Retinal pigment epithelial cell (primary cell): ENCODE data around the gene ARL15.

Experiments
- DNase-seq: peaks from one replicate; pipeline ENCODE4 v3.0.0-alpha.2; 2010; ENCODE audit warnings: low read depth
- H3K4me3 ChIP-seq: 2 replicates; pipeline ENCODE4 v1.5.1; 2011; ENCODE audit warnings: mild to moderate bottlenecking, low read length, control low read depth, moderate library complexity
- TF ChIP-seq, protein P1 (sequence below): conservative IDR thresholded peaks from 2 replicates; pipeline ENCODE4 v1.5.1; 2011; ENCODE audit warnings: low read depth, low read length, control low read depth, inconsistent platforms

The ARL15 gene

GRCh38 chr5:54090495-54091120 lies 219.8 kb downstream of the ARL15 start:
- peak; percentile 34 for DNase-seq
- H3K4me3 ChIP-seq = no peak overlapping the region

GRCh38 chr5:54088081-54088480 lies 222.3 kb downstream of the ARL15 start:
- no peak overlapping the region for H3K4me3 ChIP-seq
- no peak for DNase-seq
- TF ChIP-seq, protein P1, sequence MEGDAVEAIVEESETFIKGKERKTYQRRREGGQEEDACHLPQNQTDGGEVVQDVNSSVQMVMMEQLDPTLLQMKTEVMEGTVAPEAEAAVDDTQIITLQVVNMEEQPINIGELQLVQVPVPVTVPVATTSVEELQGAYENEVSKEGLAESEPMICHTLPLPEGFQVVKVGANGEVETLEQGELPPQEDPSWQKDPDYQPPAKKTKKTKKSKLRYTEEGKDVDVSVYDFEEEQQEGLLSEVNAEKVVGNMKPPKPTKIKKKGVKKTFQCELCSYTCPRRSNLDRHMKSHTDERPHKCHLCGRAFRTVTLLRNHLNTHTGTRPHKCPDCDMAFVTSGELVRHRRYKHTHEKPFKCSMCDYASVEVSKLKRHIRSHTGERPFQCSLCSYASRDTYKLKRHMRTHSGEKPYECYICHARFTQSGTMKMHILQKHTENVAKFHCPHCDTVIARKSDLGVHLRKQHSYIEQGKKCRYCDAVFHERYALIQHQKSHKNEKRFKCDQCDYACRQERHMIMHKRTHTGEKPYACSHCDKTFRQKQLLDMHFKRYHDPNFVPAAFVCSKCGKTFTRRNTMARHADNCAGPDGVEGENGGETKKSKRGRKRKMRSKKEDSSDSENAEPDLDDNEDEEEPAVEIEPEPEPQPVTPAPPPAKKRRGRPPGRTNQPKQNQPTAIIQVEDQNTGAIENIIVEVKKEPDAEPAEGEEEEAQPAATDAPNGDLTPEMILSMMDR = no peak

More at GRCh38 chr5:54090495-54091120, 219.8 kb downstream of the ARL15 start:
- TF ChIP-seq, protein P1 = peak; percentile 39

DNA sequence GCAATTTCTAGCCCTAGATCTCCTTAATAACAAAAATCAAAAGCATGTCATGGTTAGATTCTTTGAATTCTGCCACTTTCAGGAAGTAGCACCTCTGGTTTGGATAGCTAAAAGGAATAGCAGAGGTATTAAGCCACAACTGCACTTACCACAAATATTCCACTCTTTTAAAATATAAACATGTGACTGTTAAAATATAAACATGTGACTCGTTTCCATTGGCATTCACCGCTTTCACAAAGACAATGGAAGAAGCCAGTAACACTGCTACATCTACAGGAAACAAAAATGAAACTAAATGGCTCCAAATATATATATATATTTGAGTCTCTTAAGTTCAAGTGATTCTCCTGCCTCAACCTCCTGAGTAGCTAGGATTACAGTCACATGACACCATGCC lies 222.9 kb downstream of the ARL15 start:
- no peak overlapping the region for H3K4me3 ChIP-seq
- TF ChIP-seq, protein P1 = no peak
- no peak for DNase-seq

DNA sequence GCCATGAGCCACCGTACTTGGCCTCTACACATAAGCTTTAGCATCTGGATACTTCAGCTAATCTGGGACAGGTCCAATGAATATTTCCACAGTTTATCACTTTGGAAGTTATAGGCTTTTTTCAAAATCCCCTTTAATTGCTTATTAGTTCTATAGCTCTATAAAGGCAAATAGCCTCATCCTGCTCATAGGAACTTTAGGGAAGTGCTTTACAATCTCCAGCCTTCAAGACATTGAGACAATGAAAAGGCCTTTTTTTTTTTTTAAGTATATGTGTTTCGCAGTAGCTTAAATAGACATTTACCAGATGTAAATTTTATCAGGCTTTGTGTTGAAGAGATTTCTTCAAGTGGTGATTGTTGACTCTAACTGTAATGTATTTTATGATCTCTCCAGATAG lies 224.2 kb downstream of the ARL15 start:
- no peak for DNase-seq
- TF ChIP-seq, protein P1 = no peak

DNA sequence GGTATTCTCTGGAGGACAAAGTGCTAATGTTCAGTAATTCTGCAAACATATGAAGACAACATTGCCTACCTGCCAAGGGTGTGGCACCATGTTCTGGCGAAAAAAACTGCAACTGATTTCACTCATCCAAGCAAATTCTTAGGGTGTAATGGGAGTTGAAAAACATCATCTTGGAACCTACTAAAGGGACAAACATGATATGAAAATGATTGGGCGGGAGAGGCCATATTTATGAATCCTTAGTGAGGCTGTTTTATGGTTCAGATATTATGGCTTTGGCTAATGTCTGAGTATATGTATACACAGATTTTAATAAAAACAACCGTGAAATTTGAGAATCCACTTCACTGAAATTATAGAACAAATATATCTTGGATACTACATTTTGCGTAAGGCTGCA lies 225.7 kb downstream of the ARL15 start:
- TF ChIP-seq, protein P1 = no peak
- DNase-seq = no peak
- H3K4me3 ChIP-seq = no peak overlapping the region

More for the DNA sequence above, 224.2 kb downstream of the ARL15 start:
- no peak overlapping the region for H3K4me3 ChIP-seq

DNA sequence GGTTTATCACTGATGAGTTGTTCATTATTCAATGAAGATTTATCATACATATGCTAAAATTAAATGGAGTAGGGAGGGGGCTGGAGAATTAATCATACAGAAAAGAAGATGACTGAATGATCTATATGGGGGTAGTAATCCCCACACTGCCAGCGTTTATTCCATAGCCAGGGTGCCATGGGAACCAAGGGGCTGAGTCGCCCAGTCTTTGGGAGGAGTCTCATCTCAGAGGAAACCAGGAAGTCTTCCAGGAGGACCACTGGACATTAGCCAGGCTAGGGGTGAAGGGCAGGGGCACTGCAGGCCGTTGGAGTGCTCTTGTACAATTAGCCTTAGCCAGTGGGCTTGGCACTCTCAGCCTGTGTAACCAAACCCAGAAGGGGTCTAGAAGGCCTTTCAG lies 226.5 kb downstream of the ARL15 start:
- H3K4me3 ChIP-seq = no peak overlapping the region
- no peak for DNase-seq
- TF ChIP-seq, protein P1 = no peak

DNA sequence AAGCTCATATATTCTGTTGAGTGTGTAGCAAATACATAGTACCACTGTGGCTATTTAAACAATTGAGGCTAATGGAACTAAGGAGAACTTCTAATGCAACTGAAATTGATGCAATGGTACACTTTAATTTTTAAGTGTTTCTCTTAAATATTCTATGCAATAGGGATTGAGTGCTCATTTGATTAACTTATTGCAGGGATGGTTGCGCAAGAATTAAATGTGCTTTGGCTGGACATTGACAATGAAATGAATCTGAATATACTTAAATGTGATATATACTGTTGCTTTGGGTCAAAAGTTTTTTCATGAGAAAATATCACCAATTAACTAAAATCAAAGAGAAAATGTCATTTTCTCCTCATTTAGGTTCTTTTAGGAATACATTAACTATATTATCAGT lies 227.1 kb downstream of the ARL15 start:
- no peak for DNase-seq
- TF ChIP-seq, protein P1 = no peak
- H3K4me3 ChIP-seq = no peak overlapping the region
